ENCODE results near the gene TRAF3IP1.

DNA sequence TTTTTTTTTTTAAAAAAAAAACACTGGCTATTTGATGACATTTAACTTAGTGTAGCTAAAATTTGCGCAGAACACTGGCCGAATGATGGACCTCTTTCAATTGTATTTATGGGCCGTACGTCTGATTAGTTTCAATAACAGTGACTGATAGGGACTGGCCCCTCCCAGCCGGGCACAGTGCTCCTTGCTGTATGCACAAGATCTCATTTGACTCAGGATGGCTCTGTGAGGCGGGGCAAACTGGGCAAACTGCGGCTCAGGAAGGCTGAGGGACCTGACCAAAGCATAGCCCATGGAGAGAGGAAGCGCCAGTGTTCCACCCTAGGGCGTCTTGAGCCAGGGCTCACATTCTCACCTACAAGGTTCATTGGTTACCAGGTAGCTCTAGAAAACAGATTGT is 21.2 kb downstream of the TRAF3IP1 start:
- TF ChIP-seq POLR2A (IDR thresholded peaks at IDR 0.05; ENCODE audit: low read depth, low read length) (no peak), SPI1 (IDR thresholded peaks at IDR 0.05; ENCODE audit: low read depth, low read length) (no peak), POLR2AphosphoS5 (IDR thresholded peaks at IDR 0.05; ENCODE audit: low read depth, low read length) (no peak), TAF1 (IDR thresholded peaks at IDR 0.05; ENCODE audit: low read depth, low read length) (no peak), PAX5 (IDR thresholded peaks at IDR 0.05; ENCODE audit: insufficient read depth, low read length, severe bottlenecking) (no peak)
